ENCODE results near the gene SRGAP3. TPM values are rescaled to one million over a fixed set of nuclear protein-coding genes. Genes with fewer than 3 reads are reported as not detected.

The SRGAP3 gene
- total and polyA plus RNA-seq, 2 donors (not counting 1 experiment from before 2014, with no cell fraction given) = 0.92 to 12.4 TPM

GRCh38 chr3:9020426-9020825, 229.0 kb downstream of the SRGAP3 start:
- Histone ChIP-seq H3K4me1 (ENCODE audit: control insufficient read depth, extremely low read depth, insufficient read depth, low read length) (no peaks in the 10 kb centered on the region), H2AFZ (ENCODE audit: low read length) (no peak overlapping the region), H3K36me3 (ENCODE audit: control insufficient read depth, insufficient read depth, low read length) (no peaks in the 10 kb centered on the region), H3K9me3 (ENCODE audit: control insufficient read depth, insufficient read depth, low read depth, low read length) (no peaks in the 10 kb centered on the region), H3K79me2 (ENCODE audit: control insufficient read depth, insufficient read depth, low read length) (no peaks in the 10 kb centered on the region), H3K4me3 (replicated peaks in 1 of 4; ENCODE audit: control extremely low read depth in 1 of 4, insufficient read depth in 1 of 4, low read depth in 3 of 4, low read length in 4 of 4) (no peak overlapping the region), H3K9ac (ENCODE audit: insufficient read depth, low read length) (no peak overlapping the region), H4K20me1 (ENCODE audit: control insufficient read depth, extremely low read depth, insufficient read depth, low read length) (no peaks in the 10 kb centered on the region), H3K27me3 (ENCODE audit: control insufficient read depth, insufficient read depth, low read length) (no peaks in the 10 kb centered on the region), H3K27ac (ENCODE audit: insufficient read depth, low read length) (no peak overlapping the region), H3K4me2 (ENCODE audit: extremely low read depth, insufficient read depth, low read length) (no peak overlapping the region)
- no peak for TF ChIP-seq EZH2 (IDR thresholded peaks at IDR 0.05; ENCODE audit: low read length, missing control alignments)
- TF ChIP-seq, protein P1, sequence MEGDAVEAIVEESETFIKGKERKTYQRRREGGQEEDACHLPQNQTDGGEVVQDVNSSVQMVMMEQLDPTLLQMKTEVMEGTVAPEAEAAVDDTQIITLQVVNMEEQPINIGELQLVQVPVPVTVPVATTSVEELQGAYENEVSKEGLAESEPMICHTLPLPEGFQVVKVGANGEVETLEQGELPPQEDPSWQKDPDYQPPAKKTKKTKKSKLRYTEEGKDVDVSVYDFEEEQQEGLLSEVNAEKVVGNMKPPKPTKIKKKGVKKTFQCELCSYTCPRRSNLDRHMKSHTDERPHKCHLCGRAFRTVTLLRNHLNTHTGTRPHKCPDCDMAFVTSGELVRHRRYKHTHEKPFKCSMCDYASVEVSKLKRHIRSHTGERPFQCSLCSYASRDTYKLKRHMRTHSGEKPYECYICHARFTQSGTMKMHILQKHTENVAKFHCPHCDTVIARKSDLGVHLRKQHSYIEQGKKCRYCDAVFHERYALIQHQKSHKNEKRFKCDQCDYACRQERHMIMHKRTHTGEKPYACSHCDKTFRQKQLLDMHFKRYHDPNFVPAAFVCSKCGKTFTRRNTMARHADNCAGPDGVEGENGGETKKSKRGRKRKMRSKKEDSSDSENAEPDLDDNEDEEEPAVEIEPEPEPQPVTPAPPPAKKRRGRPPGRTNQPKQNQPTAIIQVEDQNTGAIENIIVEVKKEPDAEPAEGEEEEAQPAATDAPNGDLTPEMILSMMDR (conservative IDR thresholded peaks at IDR 0.05 in 1 of 2, IDR thresholded peaks at IDR 0.05 in 1 of 2; ENCODE audit: low read depth in 1 of 2, low read length in 2 of 2) = no peak
- DNase-seq (ENCODE audit: low read depth in 2 of 2) = peak in 1 of 2 donors; percentile 54

DNA sequence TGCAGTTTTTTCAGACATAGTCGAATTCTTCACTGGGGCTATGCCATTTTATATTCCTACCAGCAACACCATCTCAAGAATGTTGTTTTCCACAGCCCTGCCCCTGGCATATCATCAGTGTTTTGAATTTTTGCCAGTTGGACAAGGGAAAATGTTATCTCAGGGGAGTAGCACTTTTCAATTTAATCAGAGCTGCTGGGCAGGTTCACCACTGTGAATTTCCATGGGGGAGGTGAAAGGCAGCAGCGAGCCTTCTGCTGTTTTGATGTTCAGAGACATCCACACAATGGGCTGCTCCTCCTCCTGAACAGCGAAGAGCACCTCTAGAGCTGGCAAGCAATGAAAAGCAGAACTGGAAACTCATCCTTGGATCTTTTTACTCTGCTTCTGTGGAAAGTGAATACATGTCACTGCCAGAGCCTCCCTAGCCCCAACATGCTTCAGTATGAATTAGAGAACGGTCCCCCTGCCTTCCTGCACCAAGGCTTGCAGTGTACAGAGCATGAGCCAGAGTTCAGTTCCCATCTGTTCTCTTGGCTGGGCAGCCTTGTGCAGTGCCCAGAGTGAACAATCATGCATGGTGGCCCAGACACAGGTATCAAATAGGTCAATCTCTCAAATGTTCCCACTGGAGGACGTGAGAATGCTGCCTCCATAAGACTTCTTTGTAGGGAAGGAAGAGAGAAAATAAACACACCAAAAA, 230.0 kb downstream of the SRGAP3 start:
- Histone ChIP-seq H3K9ac (ENCODE audit: insufficient read depth, low read length) (no peak overlapping the region), H3K36me3 (ENCODE audit: control insufficient read depth, insufficient read depth, low read length) (no peaks in the 10 kb centered on the region), H3K27me3 (ENCODE audit: control insufficient read depth, insufficient read depth, low read length) (no peaks in the 10 kb centered on the region), H3K27ac (ENCODE audit: insufficient read depth, low read length) (no peak overlapping the region), H3K4me2 (ENCODE audit: extremely low read depth, insufficient read depth, low read length) (no peak overlapping the region), H4K20me1 (ENCODE audit: control insufficient read depth, extremely low read depth, insufficient read depth, low read length) (no peaks in the 10 kb centered on the region), H3K4me3 (replicated peaks in 1 of 4; ENCODE audit: control extremely low read depth in 1 of 4, insufficient read depth in 1 of 4, low read depth in 3 of 4, low read length in 4 of 4) (no peak overlapping the region), H3K79me2 (ENCODE audit: control insufficient read depth, insufficient read depth, low read length) (no peaks in the 10 kb centered on the region), H3K9me3 (ENCODE audit: control insufficient read depth, insufficient read depth, low read depth, low read length) (no peaks in the 10 kb centered on the region), H3K4me1 (ENCODE audit: control insufficient read depth, extremely low read depth, insufficient read depth, low read length) (no peaks in the 10 kb centered on the region), H2AFZ (ENCODE audit: low read length) (no peak overlapping the region)
- no peak for TF ChIP-seq EZH2 (IDR thresholded peaks at IDR 0.05; ENCODE audit: low read length, missing control alignments)
- TF ChIP-seq, protein P1 (conservative IDR thresholded peaks at IDR 0.05 in 1 of 2, IDR thresholded peaks at IDR 0.05 in 1 of 2; ENCODE audit: low read depth in 1 of 2, low read length in 2 of 2) = no peak
- no peak for DNase-seq (ENCODE audit: low read depth in 2 of 2)

GRCh38 chr3:9015250-9015649, 234.2 kb downstream of the SRGAP3 start:
- H3K9me3 ChIP-seq (ENCODE audit: control insufficient read depth, insufficient read depth, low read depth, low read length) = no peaks in the 10 kb centered on the region
- H3K4me1 ChIP-seq (ENCODE audit: control insufficient read depth, extremely low read depth, insufficient read depth, low read length) = no peaks in the 10 kb centered on the region
- no peaks in the 10 kb centered on the region for H3K36me3 ChIP-seq (ENCODE audit: control insufficient read depth, insufficient read depth, low read length)
- TF ChIP-seq, protein P1 (conservative IDR thresholded peaks at IDR 0.05 in 1 of 2, IDR thresholded peaks at IDR 0.05 in 1 of 2; ENCODE audit: low read depth in 1 of 2, low read length in 2 of 2) = no peak
- TF ChIP-seq EZH2 (IDR thresholded peaks at IDR 0.05; ENCODE audit: low read length, missing control alignments) = no peak
- H3K27ac ChIP-seq (ENCODE audit: insufficient read depth, low read length) = no peak overlapping the region
- no peaks in the 10 kb centered on the region for H3K27me3 ChIP-seq (ENCODE audit: control insufficient read depth, insufficient read depth, low read length)
- no peaks in the 10 kb centered on the region for H3K79me2 ChIP-seq (ENCODE audit: control insufficient read depth, insufficient read depth, low read length)
- H3K9ac ChIP-seq (ENCODE audit: insufficient read depth, low read length) = no peak overlapping the region
- no peaks in the 10 kb centered on the region for H4K20me1 ChIP-seq (ENCODE audit: control insufficient read depth, extremely low read depth, insufficient read depth, low read length)
- H3K4me3 ChIP-seq (replicated peaks in 1 of 4; ENCODE audit: control extremely low read depth in 1 of 4, insufficient read depth in 1 of 4, low read depth in 3 of 4, low read length in 4 of 4) = no peak overlapping the region
- H3K4me2 ChIP-seq (ENCODE audit: extremely low read depth, insufficient read depth, low read length) = no peak overlapping the region
- DNase-seq (ENCODE audit: low read depth in 2 of 2) = no peak
- H2AFZ ChIP-seq (ENCODE audit: low read length) = no peak overlapping the region
